ENCODE data around the gene CHDH.
A peak's percentile ranks its signal among the peaks of the same experiment; 100 is the strongest.

CHDH gene

DNA sequence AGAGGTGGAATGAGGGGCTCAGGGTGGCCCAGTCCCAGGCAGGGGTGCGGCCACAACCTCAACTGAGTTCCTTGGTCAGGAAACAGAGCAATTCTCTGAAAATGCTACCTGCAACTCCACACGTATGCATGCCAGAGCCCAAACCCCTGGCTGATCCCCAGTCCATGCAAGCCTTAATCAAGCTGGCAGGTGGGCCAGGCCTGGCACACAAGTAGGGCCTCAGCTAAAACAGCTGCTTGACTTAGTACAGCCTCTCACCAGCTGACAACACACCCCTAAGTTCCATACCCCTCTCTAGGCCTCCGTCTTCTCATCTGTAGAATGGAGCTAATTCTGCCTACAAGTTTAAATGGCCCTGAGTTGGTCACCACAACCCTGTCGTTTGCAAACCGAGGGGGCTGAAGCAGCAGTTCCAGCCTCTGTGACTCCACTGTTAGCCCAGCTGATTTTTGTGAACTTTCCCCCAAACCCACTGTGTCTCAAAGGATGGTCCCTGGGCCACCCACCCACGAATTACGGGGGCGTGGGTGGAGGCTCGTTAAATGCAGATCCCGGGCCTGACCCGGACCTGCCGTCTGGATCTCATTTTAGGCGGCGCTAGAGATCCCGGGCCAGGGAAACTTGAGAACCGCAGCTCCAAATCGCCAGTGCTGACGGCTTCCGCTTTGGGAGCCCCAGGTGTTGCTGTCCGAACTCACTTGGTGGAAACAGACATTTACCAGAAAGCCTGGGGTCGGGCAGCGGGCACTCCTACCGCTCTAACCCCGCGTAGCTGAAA lies 927 bp downstream of the CHDH start:
- peak overlapping the region; percentile 80 for H3K4me2 ChIP-seq (ENCODE audit: low read depth, low read length, poor library complexity, severe bottlenecking)
- no peaks in the 10 kb centered on the region for H3K9me3 ChIP-seq (ENCODE audit: insufficient read depth, low read length)

GRCh38 chr3:53844262-53845102 lies 1.7 kb downstream of the CHDH start:
- Histone ChIP-seq H2AFZ (ENCODE audit: low read depth, low read length, severe bottlenecking) (no peak overlapping the region), H3K9me2 (replicated peaks; ENCODE audit: insufficient read depth, low read length) (no peaks in the 10 kb centered on the region), H3K36me3 (ENCODE audit: low read length) (peaks cover 5% of the 10 kb centered on the region; the same call in 1 of the 2 replicates), H3K27ac (ENCODE audit: low read depth, low read length) (peak overlapping the region; percentile 98), H3K4me2 (ENCODE audit: low read depth, low read length, poor library complexity, severe bottlenecking) (peak overlapping the region; percentile 80), H3F3A (ENCODE audit: insufficient read depth) (peaks cover 32% of the 10 kb centered on the region), H3K4me3 (ENCODE audit: insufficient read depth, low read length, poor library complexity, severe bottlenecking) (peak overlapping the region; percentile 69), H3K27me3 (ENCODE audit: low read length) (no peaks in the 10 kb centered on the region), H4K20me1 (ENCODE audit: low read depth, low read length) (no peaks in the 10 kb centered on the region), H3K9me3 (ENCODE audit: insufficient read depth, low read length) (no peaks in the 10 kb centered on the region), H3K9ac (ENCODE audit: low read length) (peak overlapping the region; percentile 93), H3K79me2 (ENCODE audit: insufficient read depth, low read length) (peaks cover 56% of the 10 kb centered on the region)
- TF ChIP-seq CTCF (IDR thresholded peaks at IDR 0.05; ENCODE audit: insufficient read depth, low read length, poor library complexity, severe bottlenecking) (no peak), EZH2phosphoT487 (conservative IDR thresholded peaks at IDR 0.05; ENCODE audit: low read length) (no peak)

More for the DNA sequence above, 927 bp downstream of the CHDH start:
- TF ChIP-seq EZH2phosphoT487 (conservative IDR thresholded peaks at IDR 0.05; ENCODE audit: low read length): no peak
- no peak for TF ChIP-seq CTCF (IDR thresholded peaks at IDR 0.05; ENCODE audit: insufficient read depth, low read length, poor library complexity, severe bottlenecking)
- peak overlapping the region; percentile 69 for H3K4me3 ChIP-seq (ENCODE audit: insufficient read depth, low read length, poor library complexity, severe bottlenecking)
- H3K9me2 ChIP-seq (replicated peaks; ENCODE audit: insufficient read depth, low read length): no peaks in the 10 kb centered on the region
- peak overlapping the region; percentile 93 for H3K9ac ChIP-seq (ENCODE audit: low read length)
- H3K79me2 ChIP-seq (ENCODE audit: insufficient read depth, low read length): peaks cover 50% of the 10 kb centered on the region
- H3F3A ChIP-seq (ENCODE audit: insufficient read depth): peaks cover 32% of the 10 kb centered on the region
- H3K27me3 ChIP-seq (ENCODE audit: low read length): no peaks in the 10 kb centered on the region
- no peaks in the 10 kb centered on the region for H4K20me1 ChIP-seq (ENCODE audit: low read depth, low read length)
- H3K27ac ChIP-seq (ENCODE audit: low read depth, low read length): peak overlapping the region; percentile 98
- 0 out of 2 replicates have a peak, but pooled peaks cover 3% of the 10 kb centered on the region for H3K36me3 ChIP-seq (ENCODE audit: low read length)
- H2AFZ ChIP-seq (ENCODE audit: low read depth, low read length, severe bottlenecking): peak overlapping the region; percentile 54

DNA sequence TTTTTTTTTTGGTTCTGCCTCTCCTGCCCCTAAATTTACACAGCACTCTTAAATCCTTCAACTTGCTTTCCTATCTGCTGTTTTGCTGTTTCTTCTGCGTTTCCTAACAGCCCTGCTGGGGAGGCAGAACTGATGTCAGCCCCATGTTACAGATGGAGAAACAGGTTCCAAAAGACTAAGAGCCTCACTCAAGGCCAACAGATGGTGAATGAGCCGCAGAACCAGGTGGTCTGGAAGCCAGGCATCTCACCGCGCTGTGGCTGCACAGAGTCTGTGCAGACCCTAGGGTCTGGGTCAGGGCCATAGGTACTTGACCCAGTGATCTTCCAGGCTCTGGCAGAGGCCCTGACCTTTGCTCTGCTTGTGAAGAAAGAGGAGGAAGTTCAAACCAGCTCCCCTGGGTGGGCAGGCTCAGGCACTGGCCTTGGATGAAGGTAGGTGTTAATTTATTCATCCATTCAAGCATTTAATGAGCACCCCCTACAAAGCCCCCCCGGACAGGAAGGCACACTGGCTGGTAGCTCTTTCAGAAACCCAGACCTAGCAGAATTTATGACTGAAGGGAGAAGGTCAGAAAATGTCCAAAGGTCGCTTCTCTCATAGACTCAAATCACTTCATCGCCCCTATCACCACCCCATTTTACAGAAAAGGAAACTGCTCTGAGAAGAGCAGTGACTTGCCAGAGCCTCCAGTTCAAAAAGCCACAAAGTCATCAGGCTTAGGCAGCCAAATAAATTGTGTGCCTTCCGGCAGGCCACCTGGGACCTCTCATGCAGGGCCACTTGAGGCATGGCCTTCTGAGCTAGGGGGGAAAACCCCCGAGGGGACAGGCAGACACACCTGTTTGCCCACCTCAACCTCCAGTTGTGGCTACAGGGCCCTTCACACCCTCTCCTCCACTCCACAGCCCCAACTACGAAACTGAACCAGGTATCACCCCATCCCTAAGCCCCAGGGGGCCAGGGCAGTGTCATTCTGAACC lies 2.7 kb downstream of the CHDH start:
- H3K4me2 ChIP-seq (ENCODE audit: low read depth, low read length, poor library complexity, severe bottlenecking): peak overlapping the region; percentile 80
- H3F3A ChIP-seq (ENCODE audit: insufficient read depth): peaks cover 32% of the 10 kb centered on the region
- peaks cover 8% of the 10 kb centered on the region; the same call in 1 of the 2 replicates for H3K36me3 ChIP-seq (ENCODE audit: low read length)
- peak overlapping the region; percentile 98 for H3K27ac ChIP-seq (ENCODE audit: low read depth, low read length)
- H3K9me3 ChIP-seq (ENCODE audit: insufficient read depth, low read length): no peaks in the 10 kb centered on the region
- peak overlapping the region; percentile 11 for H3K4me3 ChIP-seq (ENCODE audit: insufficient read depth, low read length, poor library complexity, severe bottlenecking)
- H3K9me2 ChIP-seq (replicated peaks; ENCODE audit: insufficient read depth, low read length): no peaks in the 10 kb centered on the region
- TF ChIP-seq EZH2phosphoT487 (conservative IDR thresholded peaks at IDR 0.05; ENCODE audit: low read length) (no peak), CTCF (IDR thresholded peaks at IDR 0.05; ENCODE audit: insufficient read depth, low read length, poor library complexity, severe bottlenecking) (no peak)
- no peaks in the 10 kb centered on the region for H4K20me1 ChIP-seq (ENCODE audit: low read depth, low read length)
- no peak overlapping the region for H2AFZ ChIP-seq (ENCODE audit: low read depth, low read length, severe bottlenecking)
- H3K79me2 ChIP-seq (ENCODE audit: insufficient read depth, low read length): peaks cover 50% of the 10 kb centered on the region
- no peaks in the 10 kb centered on the region for H3K27me3 ChIP-seq (ENCODE audit: low read length)
- H3K9ac ChIP-seq (ENCODE audit: low read length): peak overlapping the region; percentile 93
